ENCODE results near the gene PCDHGB3.

DNA sequence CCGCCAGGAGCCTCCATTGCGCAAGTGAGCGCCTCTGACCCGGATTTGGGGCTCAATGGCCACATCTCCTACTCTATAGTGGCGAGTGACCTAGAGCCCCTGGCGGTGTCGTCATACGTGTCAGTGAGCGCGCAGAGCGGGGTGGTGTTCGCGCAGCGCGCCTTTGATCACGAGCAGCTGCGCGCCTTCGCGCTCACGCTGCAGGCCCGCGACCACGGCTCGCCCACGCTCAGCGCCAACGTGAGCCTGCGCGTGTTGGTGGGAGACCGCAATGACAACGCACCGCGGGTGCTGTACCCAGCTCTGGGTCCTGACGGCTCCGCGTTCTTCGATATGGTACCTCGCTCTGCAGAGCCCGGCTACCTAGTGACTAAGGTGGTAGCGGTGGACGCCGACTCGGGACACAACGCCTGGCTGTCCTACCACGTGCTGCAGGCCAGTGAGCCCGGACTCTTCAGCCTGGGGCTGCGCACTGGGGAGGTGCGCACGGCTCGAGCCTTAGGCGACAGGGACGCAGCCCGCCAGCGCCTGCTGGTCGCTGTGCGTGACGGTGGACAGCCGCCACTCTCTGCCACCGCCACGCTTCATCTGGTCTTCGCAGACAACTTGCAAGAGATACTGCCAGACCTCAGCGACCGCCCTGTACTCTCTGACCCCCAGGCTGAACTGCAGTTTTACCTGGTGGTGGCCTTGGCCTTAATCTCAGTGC, 39.7 kb downstream of the PCDHGB3 start:
- TF ChIP-seq, protein P1, sequence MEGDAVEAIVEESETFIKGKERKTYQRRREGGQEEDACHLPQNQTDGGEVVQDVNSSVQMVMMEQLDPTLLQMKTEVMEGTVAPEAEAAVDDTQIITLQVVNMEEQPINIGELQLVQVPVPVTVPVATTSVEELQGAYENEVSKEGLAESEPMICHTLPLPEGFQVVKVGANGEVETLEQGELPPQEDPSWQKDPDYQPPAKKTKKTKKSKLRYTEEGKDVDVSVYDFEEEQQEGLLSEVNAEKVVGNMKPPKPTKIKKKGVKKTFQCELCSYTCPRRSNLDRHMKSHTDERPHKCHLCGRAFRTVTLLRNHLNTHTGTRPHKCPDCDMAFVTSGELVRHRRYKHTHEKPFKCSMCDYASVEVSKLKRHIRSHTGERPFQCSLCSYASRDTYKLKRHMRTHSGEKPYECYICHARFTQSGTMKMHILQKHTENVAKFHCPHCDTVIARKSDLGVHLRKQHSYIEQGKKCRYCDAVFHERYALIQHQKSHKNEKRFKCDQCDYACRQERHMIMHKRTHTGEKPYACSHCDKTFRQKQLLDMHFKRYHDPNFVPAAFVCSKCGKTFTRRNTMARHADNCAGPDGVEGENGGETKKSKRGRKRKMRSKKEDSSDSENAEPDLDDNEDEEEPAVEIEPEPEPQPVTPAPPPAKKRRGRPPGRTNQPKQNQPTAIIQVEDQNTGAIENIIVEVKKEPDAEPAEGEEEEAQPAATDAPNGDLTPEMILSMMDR (IDR thresholded peaks at IDR 0.05; ENCODE audit: low read length): no peak
- TF ChIP-seq EZH2 (IDR thresholded peaks at IDR 0.05; ENCODE audit: borderline replicate concordance, low read length): no peak
